IMR-90 (cell line): ENCODE measurements around the gene SOCS6. TPM values are rescaled to one million over a fixed set of nuclear protein-coding genes. Genes with fewer than 3 reads are reported as not detected.

ENCODE experiments used
- ATAC-seq: fragments of 200-7000 bp; cut with Tn5 transposase; 2 replicates; pipeline ENCODE4 v1.9.1; 2020; ENCODE audit warnings: low read depth, mild to moderate bottlenecking, moderate library complexity
- BruUV-seq: library from RNA; stranded (reverse); fragments of 400-500 nt; replicated peaks from 2 replicates; lab custom pipeline; 2021; lab: Mats Ljungman, UMichigan
- CTCF ChIA-PET: fragments of 300-600 bp; formaldehyde crosslinking; extraction: SDS; loops from one replicate; lab custom pipeline; 2021; ENCODE audit warnings: antibody characterized with exemption; lab: Yijun Ruan, JAX
- POLR2A ChIA-PET: fragments of 300-600 bp; sonication (Branson Sonifier 250); formaldehyde crosslinking; loops from one replicate; lab custom pipeline; 2022; ENCODE audit warnings: antibody characterized with exemption; ENCODE audit not compliant: unreplicated experiment; lab: Charles Lee
- DNase-seq: peaks from one replicate; pipeline ENCODE4 v3.0.0; 2013
- H2AFZ ChIP-seq: replicated peaks from 2 replicates; pipeline ENCODE3; 2013; ENCODE audit warnings: low read length, mild to moderate bottlenecking; ENCODE audit not compliant: poor library complexity
- H2AK5ac ChIP-seq: 2 replicates; pipeline ENCODE4 v1.6.1; 2013; ENCODE audit warnings: low read depth, low read length, inconsistent platforms
- H2AK9ac ChIP-seq: replicated peaks from 2 replicates; pipeline ENCODE3; 2013; ENCODE audit warnings: mild to moderate bottlenecking, low read depth, low read length, moderate library complexity; ENCODE audit not compliant: poor library complexity
- H2BK120ac ChIP-seq: 2 replicates; pipeline ENCODE4 v1.6.1; 2013; ENCODE audit warnings: low read depth, low read length, inconsistent platforms
- H2BK15ac ChIP-seq: 3 replicates; pipeline ENCODE4 v1.6.1; 2013; ENCODE audit warnings: low read depth, low read length, inconsistent platforms
- H2BK20ac ChIP-seq: 2 replicates; pipeline ENCODE4 v1.6.1; 2013; ENCODE audit warnings: low read depth, mild to moderate bottlenecking, inconsistent platforms, low read length, moderate library complexity
- H2BK5ac ChIP-seq: 2 replicates; pipeline ENCODE4 v1.6.1; 2013; ENCODE audit warnings: mild to moderate bottlenecking, low read depth, low read length, inconsistent platforms; ENCODE audit not compliant: poor library complexity, severe bottlenecking
- H3K14ac ChIP-seq: replicated peaks from 2 replicates; pipeline ENCODE4 v1.6.1; 2013; ENCODE audit warnings: low read depth, low read length, inconsistent platforms
- H3K18ac ChIP-seq: 2 replicates; pipeline ENCODE4 v1.6.1; 2013; ENCODE audit warnings: low read depth, low read length, control low read depth
- H3K23ac ChIP-seq: 2 replicates; pipeline ENCODE4 v1.6.1; 2013; ENCODE audit warnings: low read depth, low read length, inconsistent platforms
- H3K27ac ChIP-seq: 2 replicates; pipeline ENCODE4 v1.5.1; 2013; ENCODE audit warnings: mild to moderate bottlenecking, control low read depth, low read length; ENCODE audit not compliant: insufficient read depth
- H3K27me3 ChIP-seq: 2 replicates; pipeline ENCODE4 v1.6.1; 2013; ENCODE audit warnings: low read length; ENCODE audit not compliant: control insufficient read depth, insufficient read depth
- H3K36me3 ChIP-seq: 2 replicates; pipeline ENCODE4 v1.6.1; 2013; ENCODE audit warnings: low read length, mixed read lengths; ENCODE audit not compliant: control insufficient read depth, insufficient read depth
- H3K4ac ChIP-seq: 2 replicates; pipeline ENCODE4 v1.6.1; 2013; ENCODE audit warnings: low read depth, low read length, inconsistent platforms
- H3K4me1 ChIP-seq: 2 replicates; pipeline ENCODE4 v1.6.1; 2013; ENCODE audit warnings: low read length, mixed read lengths; ENCODE audit not compliant: control insufficient read depth, insufficient read depth
- H3K4me2 ChIP-seq: 2 replicates; pipeline ENCODE4 v1.6.1; 2013; ENCODE audit warnings: low read depth, mild to moderate bottlenecking, control low read depth, low read length, moderate library complexity
- H3K4me3 ChIP-seq: 2 replicates; pipeline ENCODE4 v1.5.1; 2013; ENCODE audit warnings: low read depth, mild to moderate bottlenecking, control low read depth, low read length, moderate library complexity; ENCODE audit not compliant: insufficient read depth
- H3K56ac ChIP-seq: 2 replicates; pipeline ENCODE4 v1.6.1; 2013; ENCODE audit warnings: low read length, inconsistent platforms; ENCODE audit not compliant: insufficient read depth; ENCODE audit errors: extremely low read depth
- H3K79me1 ChIP-seq, 2 experiments: 2 replicates each; pipeline ENCODE4 v1.6.1; 2013; ENCODE audit warnings: low read length in 2 of 2, inconsistent platforms in 1 of 2, low read depth in 1 of 2
- H3K9ac ChIP-seq: 2 replicates; pipeline ENCODE4 v1.6.1; 2013; ENCODE audit warnings: low read depth, low read length, control low read depth
- H3K9me1 ChIP-seq: 2 replicates; pipeline ENCODE4 v1.6.1; 2013; ENCODE audit warnings: low read length, inconsistent platforms; ENCODE audit not compliant: insufficient read depth
- H3K9me3 ChIP-seq: 2 replicates; pipeline ENCODE4 v1.6.1; 2013; ENCODE audit warnings: low read length; ENCODE audit not compliant: control insufficient read depth, insufficient read depth
- H4K20me1 ChIP-seq: 2 replicates; pipeline ENCODE4 v1.6.1; 2013; ENCODE audit warnings: low read length, inconsistent platforms; ENCODE audit not compliant: insufficient read depth
- H4K5ac ChIP-seq: 2 replicates; pipeline ENCODE4 v1.6.1; 2013; ENCODE audit warnings: mild to moderate bottlenecking, low read depth, low read length, control low read depth
- H4K8ac ChIP-seq, 2 experiments: 2 replicates each; pipeline ENCODE4 v1.6.1; 2013; ENCODE audit warnings: low read depth in 2 of 2, low read length in 2 of 2, control low read depth in 1 of 2, inconsistent platforms in 1 of 2
- H4K91ac ChIP-seq: 2 replicates; pipeline ENCODE4 v1.6.1; 2013; ENCODE audit warnings: low read depth, low read length, inconsistent platforms; ENCODE audit not compliant: insufficient read depth
- CEBPB ChIP-seq: IDR thresholded peaks from 2 replicates; pipeline ENCODE4 v1.6.1; 2012; ENCODE audit warnings: low read depth, low read length, improper control_type of control experiment
- MAFK ChIP-seq: IDR thresholded peaks from 2 replicates; pipeline ENCODE4 v1.6.1; 2012; ENCODE audit warnings: low read depth, low read length, improper control_type of control experiment
- MAZ ChIP-seq: IDR thresholded peaks from 2 replicates; pipeline ENCODE4 v1.6.1; 2012; ENCODE audit warnings: low read depth, mild to moderate bottlenecking, low read length, improper control_type of control experiment, moderate library complexity, borderline replicate concordance
- MXI1 ChIP-seq: IDR thresholded peaks from 2 replicates; pipeline ENCODE4 v1.6.1; 2012; ENCODE audit warnings: low read depth, mild to moderate bottlenecking, low read length, moderate library complexity, borderline replicate concordance
- POLR2A ChIP-seq: IDR thresholded peaks from 2 replicates; pipeline ENCODE4 v1.6.1; 2012; ENCODE audit warnings: mild to moderate bottlenecking, low read depth, low read length
- RFX5 ChIP-seq: IDR thresholded peaks from 2 replicates; pipeline ENCODE4 v1.8.0; 2012; ENCODE audit warnings: low read depth, mild to moderate bottlenecking, low read length, moderate library complexity
- SMC3 ChIP-seq: fragments of 150-350 bp; IDR thresholded peaks from 2 replicates; pipeline ENCODE4 v1.6.1; 2016; ENCODE audit warnings: low read depth, mild to moderate bottlenecking, antibody characterized with exemption, low read length, moderate library complexity
- WGBS, 2 experiments: methylation state at CpG; one replicate each; pipeline versions ENCODE4 v1.1.5 to v1.1.7; 2013; ENCODE audit warnings: missing lambda C conversion rate in 2 of 2; ENCODE audit not compliant: insufficient read length in 1 of 2; ENCODE audit errors: extremely low coverage in 2 of 2; 5-methylcytosine and 5-hydroxymethylcytosine counted together
- dilution Hi-C: fragments of 300-500 bp; cut with HindIII; formaldehyde crosslinking; loops from one replicate; pipeline ENCODE4 v1.14.3; 2018; ENCODE audit warnings: low sequenced_read_pairs; ENCODE audit not compliant: unreplicated experiment
- in situ Hi-C: fragments of 300-500 bp; cut with MboI; formaldehyde crosslinking; loops from 3 replicates; pipeline ENCODE4 v1.14.3; 2019; ENCODE audit warnings: low sequenced_read_pairs, inconsistent platforms, mixed read lengths
- intact Hi-C: fragments of 100-400 bp; cut with micrococcal nuclease; formaldehyde crosslinking; loops from 2 replicates; pipeline ENCODE4 v1.10.0; 2022
- polyA plus RNA-seq, 3 experiments: library from polyadenylated mRNA; depleted of rRNA; stranded (reverse); fragments of >200 nt; gene quantifications; 2 replicates each; pipeline ENCODE4 v1.2.3, GENCODE V29; 2012; ENCODE audit warnings: low replicate concordance in 1 of 3
- total RNA-seq: library from RNA; depleted of rRNA; stranded (reverse); fragments of >200 nt; gene quantifications from 2 replicates; pipeline ENCODE4 v1.2.3, GENCODE V29; 2012
- TF ChIP-seq, protein P1 (sequence below): fragments of 150-350 bp; IDR thresholded peaks from 2 replicates; pipeline ENCODE4 v1.6.1; 2017; ENCODE audit warnings: mild to moderate bottlenecking, antibody characterized with exemption, low read length, low read depth
- TF ChIP-seq, protein P2 (sequence below): conservative IDR thresholded peaks from 2 replicates; pipeline ENCODE4 v1.5.1; 2012; ENCODE audit warnings: mild to moderate bottlenecking, low read depth, low read length, improper control_type of control experiment
- TF ChIP-seq, protein P3 (sequence below): fragments of 150-350 bp; IDR thresholded peaks from 2 replicates; pipeline ENCODE4 v1.6.1; 2016; ENCODE audit warnings: low read depth, mild to moderate bottlenecking, low read length, moderate library complexity, borderline replicate concordance

Gene SOCS6
- total and polyA plus RNA-seq, 2 of the 4 experiments (the other 2 are of a cell fraction), result 21.3 to 57.4 TPM

DNA sequence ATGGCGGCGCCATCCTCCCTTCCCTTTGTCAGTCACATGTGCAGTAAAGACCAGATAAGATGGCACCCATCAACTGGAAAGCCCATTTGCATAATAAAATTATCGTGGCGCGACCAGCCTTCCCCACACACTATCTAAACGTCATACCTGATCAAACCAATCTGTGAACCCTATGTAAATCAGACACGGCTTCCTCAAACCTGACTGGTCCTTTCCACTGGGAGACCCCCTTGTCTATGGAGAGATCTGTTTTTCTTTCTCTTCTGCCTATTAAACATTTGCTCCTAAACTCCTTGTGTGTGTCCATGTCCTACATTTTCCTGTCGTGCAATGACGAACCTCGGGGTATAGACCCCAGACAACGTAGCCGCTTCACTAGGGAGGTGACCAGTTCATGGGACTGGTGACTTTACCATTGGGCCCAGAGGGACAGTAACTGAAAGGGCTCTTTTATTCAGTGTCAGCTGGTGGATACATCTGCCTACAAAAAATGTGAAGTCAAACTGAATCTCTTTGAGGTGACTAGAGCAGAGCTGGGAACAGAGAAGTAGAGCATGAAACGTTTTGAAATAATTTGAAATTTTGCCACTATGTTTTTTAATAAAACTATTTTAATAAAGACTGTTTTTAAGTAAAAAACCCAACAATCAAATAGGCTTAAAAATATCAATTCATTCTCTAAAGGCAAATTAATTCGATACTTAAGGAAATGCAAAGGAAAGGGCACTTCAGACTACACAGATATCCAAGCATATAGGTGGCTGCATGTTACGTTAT is 87.5 kb downstream of the SOCS6 start (continued):
- TF ChIP-seq, protein P1, sequence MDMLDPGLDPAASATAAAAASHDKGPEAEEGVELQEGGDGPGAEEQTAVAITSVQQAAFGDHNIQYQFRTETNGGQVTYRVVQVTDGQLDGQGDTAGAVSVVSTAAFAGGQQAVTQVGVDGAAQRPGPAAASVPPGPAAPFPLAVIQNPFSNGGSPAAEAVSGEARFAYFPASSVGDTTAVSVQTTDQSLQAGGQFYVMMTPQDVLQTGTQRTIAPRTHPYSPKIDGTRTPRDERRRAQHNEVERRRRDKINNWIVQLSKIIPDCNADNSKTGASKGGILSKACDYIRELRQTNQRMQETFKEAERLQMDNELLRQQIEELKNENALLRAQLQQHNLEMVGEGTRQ, result no peak

DNA sequence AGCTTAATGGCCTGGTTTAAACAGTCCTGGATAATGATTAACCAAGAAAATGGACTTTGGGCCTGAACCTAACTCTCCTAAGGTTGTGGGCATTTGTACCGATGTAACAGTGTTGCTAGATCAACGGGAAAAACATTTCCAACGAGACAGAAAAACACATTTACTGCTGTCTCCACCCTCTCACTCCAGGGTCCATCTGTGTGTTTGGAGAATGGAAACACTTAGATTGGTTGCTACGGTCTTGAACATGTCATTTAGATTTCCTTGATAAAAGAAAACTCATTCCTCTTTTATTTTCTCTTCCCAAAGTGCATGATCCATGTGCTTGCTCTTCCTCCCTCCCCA is 88.0 kb downstream of the SOCS6 start:
- peaks cover 14% of the 10 kb centered on the region for H3K4me1 ChIP-seq
- H3K36me3 ChIP-seq, result no peaks in the 10 kb centered on the region
- no peak overlapping the region; the same call in 1 of the 2 replicates for H4K5ac ChIP-seq
- H2AK5ac ChIP-seq, result peak overlapping the region; percentile 40; the same call in 1 of the 2 replicates
- peak overlapping the region; percentile 33; the same call in 1 of the 2 replicates for H3K18ac ChIP-seq
- intact Hi-C loops (no loop called here), dilution Hi-C loops (no loop called here), in situ Hi-C loops (no loop called here)
- peak overlapping the region; percentile 47; the same call in 1 of the 2 replicates for H3K23ac ChIP-seq
- H3K27me3 ChIP-seq, result no peaks in the 10 kb centered on the region
- H3K27ac ChIP-seq, result no peak overlapping the region
- ATAC-seq (no peak), DNase-seq (no peak)
- no peak overlapping the region for H2AK9ac ChIP-seq
- H3K4me2 ChIP-seq, result no peak overlapping the region
- no peak for TF ChIP-seq MAFK
- TF ChIP-seq SMC3, result no peak
- TF ChIP-seq POLR2A, result no peak
- TF ChIP-seq RFX5, result no peak
- no peak for TF ChIP-seq MAZ
- TF ChIP-seq, protein P2, sequence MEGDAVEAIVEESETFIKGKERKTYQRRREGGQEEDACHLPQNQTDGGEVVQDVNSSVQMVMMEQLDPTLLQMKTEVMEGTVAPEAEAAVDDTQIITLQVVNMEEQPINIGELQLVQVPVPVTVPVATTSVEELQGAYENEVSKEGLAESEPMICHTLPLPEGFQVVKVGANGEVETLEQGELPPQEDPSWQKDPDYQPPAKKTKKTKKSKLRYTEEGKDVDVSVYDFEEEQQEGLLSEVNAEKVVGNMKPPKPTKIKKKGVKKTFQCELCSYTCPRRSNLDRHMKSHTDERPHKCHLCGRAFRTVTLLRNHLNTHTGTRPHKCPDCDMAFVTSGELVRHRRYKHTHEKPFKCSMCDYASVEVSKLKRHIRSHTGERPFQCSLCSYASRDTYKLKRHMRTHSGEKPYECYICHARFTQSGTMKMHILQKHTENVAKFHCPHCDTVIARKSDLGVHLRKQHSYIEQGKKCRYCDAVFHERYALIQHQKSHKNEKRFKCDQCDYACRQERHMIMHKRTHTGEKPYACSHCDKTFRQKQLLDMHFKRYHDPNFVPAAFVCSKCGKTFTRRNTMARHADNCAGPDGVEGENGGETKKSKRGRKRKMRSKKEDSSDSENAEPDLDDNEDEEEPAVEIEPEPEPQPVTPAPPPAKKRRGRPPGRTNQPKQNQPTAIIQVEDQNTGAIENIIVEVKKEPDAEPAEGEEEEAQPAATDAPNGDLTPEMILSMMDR, result no peak
- TF ChIP-seq, protein P1, result no peak
- TF ChIP-seq, protein P3, sequence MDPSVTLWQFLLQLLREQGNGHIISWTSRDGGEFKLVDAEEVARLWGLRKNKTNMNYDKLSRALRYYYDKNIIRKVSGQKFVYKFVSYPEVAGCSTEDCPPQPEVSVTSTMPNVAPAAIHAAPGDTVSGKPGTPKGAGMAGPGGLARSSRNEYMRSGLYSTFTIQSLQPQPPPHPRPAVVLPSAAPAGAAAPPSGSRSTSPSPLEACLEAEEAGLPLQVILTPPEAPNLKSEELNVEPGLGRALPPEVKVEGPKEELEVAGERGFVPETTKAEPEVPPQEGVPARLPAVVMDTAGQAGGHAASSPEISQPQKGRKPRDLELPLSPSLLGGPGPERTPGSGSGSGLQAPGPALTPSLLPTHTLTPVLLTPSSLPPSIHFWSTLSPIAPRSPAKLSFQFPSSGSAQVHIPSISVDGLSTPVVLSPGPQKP, result no peak
- no peak for TF ChIP-seq MXI1
- TF ChIP-seq CEBPB, result no peak
- ChIA-PET POLR2A (no interaction called here), CTCF (no interaction called here)
- no TSS peak for BruUV-seq
- no peak overlapping the region for H2AFZ ChIP-seq
- peak overlapping the region; percentile 27 to 41; a peak in 3 of 4 replicates for H4K8ac ChIP-seq
- peak overlapping the region; percentile 59; the same call in 1 of the 2 replicates for H2BK20ac ChIP-seq
- H3K56ac ChIP-seq, result no peak overlapping the region
- peak overlapping the region; percentile 48 for H2BK120ac ChIP-seq
- no peaks in the 10 kb centered on the region for H3K9me3 ChIP-seq
- no peaks in the 10 kb centered on the region for H3K79me1 ChIP-seq
- WGBS, 2 experiments, result no CpG with 5 or more reads among the region's 4 CpGs
- peak overlapping the region; percentile 63; the same call in 1 of the 3 replicates for H2BK15ac ChIP-seq
- no peak overlapping the region for H3K4me3 ChIP-seq
- no peak overlapping the region for H2BK5ac ChIP-seq
- H3K14ac ChIP-seq, result peak overlapping the region; percentile 34; the same call in 1 of the 2 replicates
- H3K9me1 ChIP-seq, result peaks cover 7% of the 10 kb centered on the region
- peak overlapping the region; percentile 53; the same call in 1 of the 2 replicates for H4K91ac ChIP-seq
- H3K4ac ChIP-seq, result peak overlapping the region; percentile 58; the same call in 1 of the 2 replicates
- H3K9ac ChIP-seq, result no peak overlapping the region
- H4K20me1 ChIP-seq, result no peaks in the 10 kb centered on the region
